SK-N-SH treated with all-trans-retinoic acid at 6 μM for 48 hours (cell line): ENCODE results near the gene MARCKS.

Experiments
- ISL1 ChIP-seq: fragments of 250-450 bp; sonication (Bioruptor Pico); IDR thresholded peaks from 2 replicates; pipeline ENCODE4 v2.1.2; 2022; ENCODE audit warnings: mild to moderate bottlenecking, moderate library complexity
- ZFP30 ChIP-seq: fragments of 450-650 bp; formaldehyde crosslinking; IDR thresholded peaks from 2 replicates; pipeline ENCODE4 v1.5.0; 2022; ENCODE audit warnings: mild to moderate bottlenecking, moderate library complexity
- ZNF565 ChIP-seq: fragments of 450-650 bp; formaldehyde crosslinking; conservative IDR thresholded peaks from 2 replicates; pipeline ENCODE4 v1.5.0; 2020; ENCODE audit warnings: low read depth, mild to moderate bottlenecking, moderate library complexity
- ZNF70 ChIP-seq: fragments of 450-650 bp; formaldehyde crosslinking; IDR thresholded peaks from 2 replicates; pipeline ENCODE4 v1.5.0; 2020; ENCODE audit warnings: mild to moderate bottlenecking, moderate library complexity
- TF ChIP-seq, protein P1 (sequence below): fragments of 250-450 bp; sonication (Bioruptor Pico); IDR thresholded peaks from 2 replicates; pipeline ENCODE4 v1.5.0; 2020; ENCODE audit warnings: mild to moderate bottlenecking, moderate library complexity

DNA sequence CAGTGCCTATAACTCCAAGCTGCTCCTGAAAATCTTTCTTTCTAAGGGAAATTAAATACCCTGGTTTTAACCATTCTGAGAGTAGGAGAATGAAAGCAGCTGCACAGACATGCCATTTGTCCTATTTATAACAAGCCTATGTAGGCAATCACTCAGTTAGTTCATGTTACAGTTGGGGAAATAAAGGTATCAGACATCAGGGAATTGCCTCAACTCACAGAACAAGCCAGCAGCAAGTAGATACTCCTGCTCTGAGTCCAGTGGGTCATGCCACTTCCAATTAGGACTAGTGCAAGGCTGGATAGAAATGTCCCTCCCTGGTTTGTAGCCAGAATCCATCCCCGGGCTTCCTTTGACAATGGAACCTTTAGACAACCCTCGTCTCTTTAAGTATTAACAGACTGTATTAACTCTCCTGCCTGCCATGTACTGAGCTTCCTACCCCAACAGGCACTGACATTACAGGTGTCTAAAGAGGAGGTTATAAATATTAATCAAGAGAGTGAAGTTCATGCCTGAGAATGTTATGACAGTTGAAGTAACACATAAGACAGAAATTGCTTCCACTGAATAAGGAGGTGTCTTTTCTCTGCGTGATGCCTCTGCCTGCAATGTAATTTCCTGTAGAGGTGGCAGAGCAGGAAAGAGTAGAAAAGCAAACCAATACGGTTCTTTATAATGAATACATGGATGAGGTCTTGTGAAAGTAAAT is 28.0 kb upstream of the MARCKS start:
- TF ChIP-seq ISL1: no peak
- no peak for TF ChIP-seq ZNF565 (CRISPR knock-in tag)
- TF ChIP-seq, protein P1, sequence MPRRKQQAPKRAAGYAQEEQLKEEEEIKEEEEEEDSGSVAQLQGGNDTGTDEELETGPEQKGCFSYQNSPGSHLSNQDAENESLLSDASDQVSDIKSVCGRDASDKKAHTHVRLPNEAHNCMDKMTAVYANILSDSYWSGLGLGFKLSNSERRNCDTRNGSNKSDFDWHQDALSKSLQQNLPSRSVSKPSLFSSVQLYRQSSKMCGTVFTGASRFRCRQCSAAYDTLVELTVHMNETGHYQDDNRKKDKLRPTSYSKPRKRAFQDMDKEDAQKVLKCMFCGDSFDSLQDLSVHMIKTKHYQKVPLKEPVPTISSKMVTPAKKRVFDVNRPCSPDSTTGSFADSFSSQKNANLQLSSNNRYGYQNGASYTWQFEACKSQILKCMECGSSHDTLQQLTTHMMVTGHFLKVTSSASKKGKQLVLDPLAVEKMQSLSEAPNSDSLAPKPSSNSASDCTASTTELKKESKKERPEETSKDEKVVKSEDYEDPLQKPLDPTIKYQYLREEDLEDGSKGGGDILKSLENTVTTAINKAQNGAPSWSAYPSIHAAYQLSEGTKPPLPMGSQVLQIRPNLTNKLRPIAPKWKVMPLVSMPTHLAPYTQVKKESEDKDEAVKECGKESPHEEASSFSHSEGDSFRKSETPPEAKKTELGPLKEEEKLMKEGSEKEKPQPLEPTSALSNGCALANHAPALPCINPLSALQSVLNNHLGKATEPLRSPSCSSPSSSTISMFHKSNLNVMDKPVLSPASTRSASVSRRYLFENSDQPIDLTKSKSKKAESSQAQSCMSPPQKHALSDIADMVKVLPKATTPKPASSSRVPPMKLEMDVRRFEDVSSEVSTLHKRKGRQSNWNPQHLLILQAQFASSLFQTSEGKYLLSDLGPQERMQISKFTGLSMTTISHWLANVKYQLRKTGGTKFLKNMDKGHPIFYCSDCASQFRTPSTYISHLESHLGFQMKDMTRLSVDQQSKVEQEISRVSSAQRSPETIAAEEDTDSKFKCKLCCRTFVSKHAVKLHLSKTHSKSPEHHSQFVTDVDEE (CRISPR knock-in tag): no peak
- no peak for TF ChIP-seq ZNF70 (CRISPR knock-in tag)
- no peak for TF ChIP-seq ZFP30 (CRISPR knock-in tag)
